Endodermal cell (in vitro differentiated cells): ENCODE measurements around the gene KMT2E. TPM values are rescaled to one million over a fixed set of nuclear protein-coding genes. Genes with fewer than 3 reads are reported as not detected.
"Not testable (repeated sequence)": the region's sequence is repeated elsewhere in the genome, so short reads cannot be mapped to it uniquely, and the experiment has no call there.

Experiments
- DNase-seq: peaks from one replicate; pipeline ENCODE4 v3.0.0-alpha.2; 2017
- H3K27ac ChIP-seq: 2 replicates; pipeline ENCODE4 v1.5.1; 2013; ENCODE audit warnings: mild to moderate bottlenecking, low read depth, low read length, moderate library complexity
- H3K27me3 ChIP-seq: 2 replicates; pipeline ENCODE4 v1.6.1; 2013; ENCODE audit warnings: mild to moderate bottlenecking, low read length, moderate library complexity; ENCODE audit not compliant: insufficient read depth, control insufficient read depth, poor library complexity, severe bottlenecking
- H3K36me3 ChIP-seq: 2 replicates; pipeline ENCODE4 v1.7.0; 2013; ENCODE audit warnings: mild to moderate bottlenecking, low read length, moderate library complexity; ENCODE audit not compliant: control insufficient read depth, insufficient read depth
- H3K4me1 ChIP-seq: one replicate; pipeline ENCODE4 v1.7.0; 2013; ENCODE audit warnings: low read length; ENCODE audit not compliant: control insufficient read depth, insufficient read depth
- H3K4me3 ChIP-seq: 2 replicates; pipeline ENCODE4 v1.5.1; 2013; ENCODE audit warnings: mild to moderate bottlenecking, low read length, moderate library complexity
- H3K9ac ChIP-seq: 2 replicates; pipeline ENCODE4 v1.6.1; 2013; ENCODE audit warnings: mild to moderate bottlenecking, low read length, moderate library complexity; ENCODE audit not compliant: poor library complexity, severe bottlenecking; ENCODE audit errors: extremely low read depth
- H3K9me3 ChIP-seq: 2 replicates; pipeline ENCODE4 v1.6.1; 2013; ENCODE audit warnings: mild to moderate bottlenecking, low read length, moderate library complexity; ENCODE audit not compliant: control insufficient read depth
- H3K27ac Mint-ChIP-seq: 2 replicates; pipeline ENCODE4 v1.8.0; 2020; ENCODE audit warnings: mixed read lengths
- H3K27me3 Mint-ChIP-seq: 2 replicates; pipeline ENCODE4 v1.8.0; 2021; ENCODE audit warnings: mild to moderate bottlenecking, mixed read lengths; ENCODE audit not compliant: insufficient read depth
- H3K36me3 Mint-ChIP-seq: 2 replicates; pipeline ENCODE4 v1.8.0; 2020; ENCODE audit warnings: low read depth, mixed read lengths
- H3K4me1 Mint-ChIP-seq: 2 replicates; pipeline ENCODE4 v1.8.0; 2020; ENCODE audit warnings: mixed read lengths
- H3K4me3 Mint-ChIP-seq: 2 replicates; pipeline ENCODE4 v1.8.0; 2020; ENCODE audit warnings: mild to moderate bottlenecking, moderate library complexity, mixed read lengths
- H3K9me3 Mint-ChIP-seq: 2 replicates; pipeline ENCODE4 v1.8.0; 2020; ENCODE audit warnings: mild to moderate bottlenecking, mixed read lengths
- WGBS, 2 experiments: methylation state at CpG; one replicate each; pipeline versions ENCODE4 v1.1.5 to v1.1.7; 2013; ENCODE audit warnings: missing lambda C conversion rate in 2 of 2, mixed read lengths in 1 of 2; ENCODE audit not compliant: insufficient coverage in 1 of 2, insufficient read length in 1 of 2; 5-methylcytosine and 5-hydroxymethylcytosine counted together
- total RNA-seq, 2 donors: library from RNA; stranded (reverse); fragmentation: NEBNext Ultra II Directional in 1 of 2; extraction: Animal tissue kit (Norgen Biotek cat#: 25700) in 1 of 2; gene quantifications; 2 replicates in 1 of 2; 3 replicates in 1 of 2; pipeline ENCODE4 v1.2.1, GENCODE V29; 2021
- TF ChIP-seq, protein P1 (sequence below): fragments of 200-600 bp; sonication (generic); conservative IDR thresholded peaks from 2 replicates; pipeline ENCODE4 v1.5.0; 2021; ENCODE audit warnings: antibody characterized with exemption, mild to moderate bottlenecking

The KMT2E gene
- total RNA-seq, 2 donors from 2014 or later: 65.7 to 70.4 TPM

DNA sequence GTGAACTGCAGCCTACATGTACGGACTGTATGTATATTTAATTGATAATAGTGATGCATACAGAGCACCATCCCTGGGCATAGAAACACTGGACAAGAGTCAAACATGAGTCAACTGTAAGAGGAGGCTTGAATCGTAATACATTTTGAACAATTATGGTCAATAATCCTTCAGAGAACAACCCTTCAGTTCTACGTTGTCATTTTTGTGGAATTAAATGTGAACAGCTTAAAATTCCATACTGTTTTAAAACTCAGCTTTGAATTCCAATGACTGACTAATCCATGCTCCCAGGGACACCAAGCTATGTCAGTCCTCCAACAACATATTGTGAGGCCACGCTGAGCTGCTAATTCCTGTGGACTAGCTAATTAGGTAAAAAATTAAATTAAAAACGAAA is 41.5 kb upstream of the KMT2E start:
- Histone ChIP-seq H3K9me3 (no peaks in the 10 kb centered on the region), H3K27ac (no peak overlapping the region), H3K27me3 (no peaks in the 10 kb centered on the region), H3K4me3 (no peak overlapping the region), H3K36me3 (peaks cover 2% of the 10 kb centered on the region), H3K9ac (no peak overlapping the region), H3K4me1 (no peaks in the 10 kb centered on the region)
- H3K36me3 Mint-ChIP-seq: peaks cover 9% of the 10 kb centered on the region
- peaks cover 9% of the 10 kb centered on the region for H3K4me1 Mint-ChIP-seq
- 75 to 92% methylated on average over 3 to 5 of the region's 5 CpGs for WGBS, 2 experiments
- TF ChIP-seq, protein P1, sequence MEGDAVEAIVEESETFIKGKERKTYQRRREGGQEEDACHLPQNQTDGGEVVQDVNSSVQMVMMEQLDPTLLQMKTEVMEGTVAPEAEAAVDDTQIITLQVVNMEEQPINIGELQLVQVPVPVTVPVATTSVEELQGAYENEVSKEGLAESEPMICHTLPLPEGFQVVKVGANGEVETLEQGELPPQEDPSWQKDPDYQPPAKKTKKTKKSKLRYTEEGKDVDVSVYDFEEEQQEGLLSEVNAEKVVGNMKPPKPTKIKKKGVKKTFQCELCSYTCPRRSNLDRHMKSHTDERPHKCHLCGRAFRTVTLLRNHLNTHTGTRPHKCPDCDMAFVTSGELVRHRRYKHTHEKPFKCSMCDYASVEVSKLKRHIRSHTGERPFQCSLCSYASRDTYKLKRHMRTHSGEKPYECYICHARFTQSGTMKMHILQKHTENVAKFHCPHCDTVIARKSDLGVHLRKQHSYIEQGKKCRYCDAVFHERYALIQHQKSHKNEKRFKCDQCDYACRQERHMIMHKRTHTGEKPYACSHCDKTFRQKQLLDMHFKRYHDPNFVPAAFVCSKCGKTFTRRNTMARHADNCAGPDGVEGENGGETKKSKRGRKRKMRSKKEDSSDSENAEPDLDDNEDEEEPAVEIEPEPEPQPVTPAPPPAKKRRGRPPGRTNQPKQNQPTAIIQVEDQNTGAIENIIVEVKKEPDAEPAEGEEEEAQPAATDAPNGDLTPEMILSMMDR: no peak
- H3K4me3 Mint-ChIP-seq: no peak overlapping the region
- no peaks in the 10 kb centered on the region for H3K9me3 Mint-ChIP-seq
- H3K27ac Mint-ChIP-seq: no peak overlapping the region
- no peaks in the 10 kb centered on the region for H3K27me3 Mint-ChIP-seq
- no peak for DNase-seq

DNA sequence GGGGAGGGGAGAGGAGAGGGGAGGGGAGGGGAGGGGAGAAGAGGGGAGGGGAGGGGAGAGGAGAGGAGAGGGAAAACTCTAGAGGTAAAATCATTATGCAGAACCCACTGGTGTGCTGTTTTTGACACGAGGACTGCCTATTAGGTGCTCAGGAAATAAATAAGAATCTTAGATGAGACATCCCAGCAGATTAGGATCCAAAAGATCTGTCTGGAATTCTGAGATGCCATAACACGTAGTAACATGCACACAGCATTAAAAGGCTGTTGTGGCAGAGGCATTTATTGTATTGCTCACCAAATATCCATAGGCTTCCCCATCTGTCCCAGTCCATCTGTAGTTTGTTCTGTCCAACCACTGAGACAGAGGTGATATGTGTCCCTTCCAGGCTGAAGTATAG is 40.8 kb upstream of the KMT2E start:
- Histone ChIP-seq H3K4me3 (no peak overlapping the region), H3K27ac (no peak overlapping the region), H3K4me1 (no peaks in the 10 kb centered on the region), H3K27me3 (no peaks in the 10 kb centered on the region), H3K9ac (no peak overlapping the region), H3K36me3 (peaks cover 10% of the 10 kb centered on the region), H3K9me3 (no peaks in the 10 kb centered on the region)
- no peaks in the 10 kb centered on the region for H3K9me3 Mint-ChIP-seq
- TF ChIP-seq, protein P1: no peak
- H3K36me3 Mint-ChIP-seq: peaks cover 9% of the 10 kb centered on the region
- no peak overlapping the region for H3K27ac Mint-ChIP-seq
- no peak for DNase-seq
- H3K27me3 Mint-ChIP-seq: no peaks in the 10 kb centered on the region
- 97% methylated on average over 2 of the region's 2 CpGs for WGBS, 2 experiments
- no peak overlapping the region for H3K4me3 Mint-ChIP-seq
- peaks cover 13% of the 10 kb centered on the region for H3K4me1 Mint-ChIP-seq

DNA sequence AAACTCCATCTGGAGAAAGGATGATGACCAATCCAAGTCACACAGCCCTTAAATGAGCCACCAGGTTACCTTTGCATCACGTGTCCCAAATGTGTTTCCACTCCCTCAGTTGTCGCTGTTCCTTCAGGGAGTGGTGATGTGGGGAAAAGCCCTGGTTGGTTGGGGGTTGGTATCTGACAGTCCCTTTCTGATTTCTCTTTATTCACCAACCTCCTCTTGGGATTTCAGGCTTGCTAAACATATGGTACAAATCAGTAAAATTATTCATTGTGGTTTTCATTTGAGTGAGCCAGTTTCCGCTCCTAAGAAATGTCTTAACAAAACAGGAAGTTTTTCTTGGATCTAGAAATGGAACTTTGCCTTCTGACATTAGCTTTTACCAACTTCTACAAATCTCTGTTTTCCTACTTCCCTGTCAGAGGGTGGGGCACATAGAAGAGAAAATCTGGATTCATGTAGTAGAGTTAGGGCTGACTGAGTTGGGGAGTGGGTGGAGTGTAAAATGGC is 40.0 kb upstream of the KMT2E start:
- no peak for DNase-seq
- H3K4me3 ChIP-seq: no peak overlapping the region

DNA sequence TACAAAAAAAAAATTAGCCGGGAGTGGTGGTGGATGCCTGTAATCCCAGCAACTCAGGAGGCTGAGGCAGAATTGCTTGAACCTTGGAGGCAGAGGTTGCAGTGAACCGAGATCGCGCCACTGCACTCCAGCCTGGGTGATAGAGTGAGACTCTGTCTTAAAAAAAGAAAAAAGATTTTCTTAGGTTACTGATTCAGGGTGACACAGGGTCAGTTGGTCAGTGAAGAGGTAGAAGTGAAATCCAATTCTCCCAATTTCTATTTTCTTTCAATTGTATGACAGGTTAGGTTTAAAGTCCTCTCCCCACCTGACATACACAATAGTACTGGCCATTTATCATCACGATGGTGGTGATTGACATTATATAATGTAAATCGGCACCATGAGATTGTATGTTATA is 38.5 kb upstream of the KMT2E start:
- H3K27me3 ChIP-seq, H3K9ac ChIP-seq, H3K27ac Mint-ChIP-seq, H3K4me3 Mint-ChIP-seq, H3K27me3 Mint-ChIP-seq, H3K36me3 Mint-ChIP-seq, H3K36me3 ChIP-seq, H3K27ac ChIP-seq, H3K9me3 Mint-ChIP-seq, H3K9me3 ChIP-seq, DNase-seq, H3K4me3 ChIP-seq: not testable (repeated sequence)
- WGBS, 2 experiments: 95 to 100% methylated on average over 3 to 4 of the region's 6 CpGs
- peaks cover 11% of the 10 kb centered on the region for H3K4me1 ChIP-seq
- peaks cover 36% of the 10 kb centered on the region for H3K4me1 Mint-ChIP-seq

More for the DNA sequence above, 40.0 kb upstream of the KMT2E start:
- Mint-ChIP-seq H3K27ac (no peak overlapping the region), H3K27me3 (no peaks in the 10 kb centered on the region), H3K4me1 (peaks cover 20% of the 10 kb centered on the region), H3K9me3 (no peaks in the 10 kb centered on the region), H3K36me3 (peaks cover 9% of the 10 kb centered on the region), H3K4me3 (no peak overlapping the region)
- Histone ChIP-seq H3K4me1 (no peaks in the 10 kb centered on the region), H3K9me3 (no peaks in the 10 kb centered on the region), H3K36me3 (peaks cover 10% of the 10 kb centered on the region), H3K27ac (no peak overlapping the region), H3K27me3 (no peaks in the 10 kb centered on the region), H3K9ac (no peak overlapping the region)
- 83 to 98% methylated on average over 1 to 3 of the region's 3 CpGs for WGBS, 2 experiments
- TF ChIP-seq, protein P1: no peak
